GM23248 (cell line): ENCODE results near the gene CDK4. TPM values are rescaled to one million over a fixed set of nuclear protein-coding genes. Genes with fewer than 3 reads are reported as not detected.

ENCODE experiments used
- DNase-seq: peaks from one replicate; pipeline ENCODE4 v3.0.0-alpha.2; 2015
- H2AFZ ChIP-seq: fragments of 200-600 bp; sonication (generic); 2 replicates; pipeline ENCODE4 v1.6.1; 2016; ENCODE audit warnings: antibody characterized with exemption
- H3F3A ChIP-seq: fragments of 200-600 bp; sonication (generic); 2 replicates; pipeline ENCODE4 v1.6.1; 2016; ENCODE audit warnings: mild to moderate bottlenecking, antibody characterized with exemption, mixed run types; ENCODE audit not compliant: insufficient read depth
- H3K27ac ChIP-seq: fragments of 200-600 bp; sonication (generic); 2 replicates; pipeline ENCODE4 v1.5.1; 2016; ENCODE audit warnings: mild to moderate bottlenecking
- H3K27me3 ChIP-seq: fragments of 200-600 bp; sonication (generic); replicated peaks from 2 replicates; pipeline ENCODE4 v1.6.1; 2016; ENCODE audit warnings: mild to moderate bottlenecking; ENCODE audit not compliant: insufficient read depth
- H3K36me3 ChIP-seq: fragments of 200-600 bp; sonication (generic); 2 replicates; pipeline ENCODE4 v1.6.1; 2016; ENCODE audit warnings: low read depth, mild to moderate bottlenecking
- H3K4me1 ChIP-seq: fragments of 200-600 bp; sonication (generic); 2 replicates; pipeline ENCODE4 v1.6.1; 2016; ENCODE audit warnings: mild to moderate bottlenecking; ENCODE audit not compliant: insufficient read depth
- H3K4me2 ChIP-seq: fragments of 200-600 bp; sonication (generic); one replicate; pipeline ENCODE4 v1.6.1; 2016; ENCODE audit warnings: mild to moderate bottlenecking; ENCODE audit not compliant: unreplicated experiment
- H3K4me3 ChIP-seq: fragments of 200-600 bp; sonication (generic); 2 replicates; pipeline ENCODE4 v1.5.1; 2016; ENCODE audit warnings: mild to moderate bottlenecking
- H3K79me2 ChIP-seq: fragments of 200-600 bp; sonication (generic); 2 replicates; pipeline ENCODE4 v1.6.1; 2016; ENCODE audit warnings: mild to moderate bottlenecking; ENCODE audit not compliant: insufficient read depth
- H3K9ac ChIP-seq: fragments of 200-600 bp; sonication (generic); 2 replicates; pipeline ENCODE4 v1.6.1; 2016; ENCODE audit warnings: mild to moderate bottlenecking
- H3K9me2 ChIP-seq: fragments of 200-600 bp; sonication (generic); 2 replicates; pipeline ENCODE4 v1.6.1; 2016; ENCODE audit warnings: mixed run types, mild to moderate bottlenecking, moderate library complexity; ENCODE audit not compliant: insufficient read depth
- H3K9me3 ChIP-seq: fragments of 200-600 bp; sonication (generic); one replicate; pipeline ENCODE4 v1.6.1; 2017; ENCODE audit warnings: low read depth
- H4K20me1 ChIP-seq: fragments of 200-600 bp; sonication (generic); 2 replicates; pipeline ENCODE4 v1.6.0; 2016; ENCODE audit not compliant: insufficient read depth
- EZH2 ChIP-seq: fragments of 200-600 bp; sonication (generic); IDR thresholded peaks from 2 replicates; pipeline ENCODE4 v1.6.1; 2018; ENCODE audit warnings: antibody characterized with exemption, mild to moderate bottlenecking; ENCODE audit not compliant: insufficient read depth, poor library complexity, severe bottlenecking
- EZH2phosphoT487 ChIP-seq: fragments of 200-600 bp; sonication (generic); IDR thresholded peaks from 2 replicates; pipeline ENCODE4 v1.6.1; 2018; ENCODE audit warnings: antibody characterized with exemption, moderate library complexity, mild to moderate bottlenecking, low read depth; ENCODE audit not compliant: insufficient read depth
- WGBS, 2 experiments: methylation state at CpG; one replicate each; pipeline ENCODE4 v1.1.6; 2015 to 2017; ENCODE audit warnings: low lambda C conversion rate in 2 of 2, low coverage in 1 of 2; ENCODE audit errors: missing lambda C conversion rate in 2 of 2; 5-methylcytosine and 5-hydroxymethylcytosine counted together
- in situ Hi-C: fragments of 300-500 bp; cut with MboI; formaldehyde crosslinking; loops from 2 replicates; pipeline ENCODE4 v1.15.0; 2020
- polyA plus RNA-seq: library from polyadenylated mRNA; unstranded; fragments of >200 nt; fragmentation: Nextera tagmentation; extraction: Ambion mirVana; gene quantifications from 2 replicates; pipeline ENCODE4 v1.2.1, GENCODE V29; 2016
- total RNA-seq: library from RNA; depleted of rRNA; stranded (reverse); fragments of >200 nt; shearing (Covaris generic); gene quantifications from 2 replicates; pipeline ENCODE4 v1.2.3, GENCODE V29; 2014

The CDK4 gene
- total and polyA plus RNA-seq, 2 experiments from 2014 or later: 123 to 152 TPM

DNA sequence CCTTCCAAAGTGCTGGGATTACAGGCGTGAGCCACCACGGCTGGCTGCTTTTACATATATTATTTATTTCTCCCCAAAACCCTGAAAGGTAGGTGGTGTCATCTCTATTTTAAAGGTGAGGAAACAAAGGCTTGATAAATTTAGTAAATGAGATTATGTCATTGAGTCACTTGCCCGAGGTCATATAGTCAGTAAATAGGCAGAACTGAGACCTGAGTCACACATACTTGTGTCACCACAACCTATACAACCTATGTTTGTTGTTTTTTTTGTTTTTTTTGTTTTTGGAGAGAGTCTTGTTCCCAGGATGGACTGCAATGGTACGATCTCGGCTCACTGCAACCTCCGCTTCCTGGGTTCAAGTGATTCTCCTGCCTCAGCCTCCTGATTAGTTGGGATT, 43.2 kb upstream of the CDK4 start:
- peaks cover 21% of the 10 kb centered on the region for H3K79me2 ChIP-seq
- no peaks in the 10 kb centered on the region for H4K20me1 ChIP-seq
- in situ Hi-C loops: no loop called here
- H2AFZ ChIP-seq: no peak overlapping the region
- H3K4me1 ChIP-seq: peaks cover 23% of the 10 kb centered on the region
- H3F3A ChIP-seq: peaks cover 68% of the 10 kb centered on the region
- H3K27ac ChIP-seq: peak overlapping the region; percentile 54
- no peaks in the 10 kb centered on the region for H3K9me2 ChIP-seq
- TF ChIP-seq EZH2 (no peak), EZH2phosphoT487 (no peak)
- 0 out of 2 replicates have a peak overlapping the region, but pooled peaks have one; percentile 23 for H3K9ac ChIP-seq
- DNase-seq: peak; percentile 73
- no peaks in the 10 kb centered on the region for H3K27me3 ChIP-seq
- no peak overlapping the region for H3K4me3 ChIP-seq
- no peaks in the 10 kb centered on the region for H3K9me3 ChIP-seq
- peaks cover 65% of the 10 kb centered on the region for H3K36me3 ChIP-seq
- peak overlapping the region; percentile 15 for H3K4me2 ChIP-seq
- whole genome bisulfite sequencing, 2 experiments: 85 to 87% methylated on average over 6 of the region's 6 CpGs

- Histone ChIP-seq H3F3A (peaks cover 56% of the 10 kb centered on the region), H4K20me1 (no peaks in the 10 kb centered on the region), H3K79me2 (peaks cover 32% of the 10 kb centered on the region), H3K27me3 (no peaks in the 10 kb centered on the region), H3K27ac (peak overlapping the region; percentile 88), H3K4me2 (peak overlapping the region; percentile 61), H3K36me3 (peaks cover 50% of the 10 kb centered on the region), H3K4me1 (peaks cover 23% of the 10 kb centered on the region), H3K9me3 (no peaks in the 10 kb centered on the region), H2AFZ (no peak overlapping the region), H3K9me2 (no peaks in the 10 kb centered on the region), H3K9ac (peak overlapping the region; percentile 63), H3K4me3 (peak overlapping the region; percentile 40)
- TF ChIP-seq EZH2phosphoT487 (no peak), EZH2 (no peak)
- in situ Hi-C loops: no loop called here
- DNase-seq: peak; percentile 91
- WGBS, 2 experiments: 0% methylated on average over 1 of the region's 1 CpG
These were observed 41.8 kb upstream of the CDK4 start for GRCh38 chr12:57793920-57794319.

DNA sequence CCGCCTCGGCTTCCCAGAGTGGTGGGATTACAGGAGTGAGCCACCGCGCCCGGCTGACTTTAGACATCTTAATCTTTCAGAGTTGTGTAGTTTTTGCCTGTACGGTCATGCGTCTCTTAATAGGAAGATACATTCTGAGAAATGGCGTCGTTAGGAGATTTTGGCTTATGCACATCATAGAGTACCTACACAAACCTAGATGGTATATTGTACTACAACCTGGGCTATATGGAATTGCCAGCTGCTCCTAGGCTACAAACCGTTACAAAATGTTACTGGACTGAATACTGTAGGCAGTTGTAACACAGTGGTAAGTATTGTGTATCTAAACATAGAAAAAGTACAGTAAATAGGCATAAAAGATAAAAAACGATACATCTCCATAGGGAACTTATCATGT, 31.8 kb upstream of the CDK4 start:
- Histone ChIP-seq H3K36me3 (peaks cover 25% of the 10 kb centered on the region), H3K4me1 (peaks cover 3% of the 10 kb centered on the region; the same call in 1 of the 2 replicates), H3K27ac (no peak overlapping the region), H3K9me2 (no peaks in the 10 kb centered on the region), H2AFZ (no peak overlapping the region), H3K4me2 (peak overlapping the region; percentile 93), H3K27me3 (no peaks in the 10 kb centered on the region), H3K4me3 (peak overlapping the region; percentile 98; the same call in 1 of the 2 replicates), H3K9ac (no peak overlapping the region; the same call in 1 of the 2 replicates), H4K20me1 (no peaks in the 10 kb centered on the region), H3K9me3 (no peaks in the 10 kb centered on the region), H3K79me2 (peaks cover 54% of the 10 kb centered on the region), H3F3A (peaks cover 17% of the 10 kb centered on the region)
- in situ Hi-C loops: no loop called here
- WGBS, 2 experiments: 94% methylated on average over 11 of the region's 11 CpGs
- TF ChIP-seq EZH2 (no peak), EZH2phosphoT487 (no peak)
- no peak for DNase-seq

GRCh38 chr12:57783466-57783801, 31.3 kb upstream of the CDK4 start:
- H3K9ac ChIP-seq: peak overlapping the region; percentile 94
- no peak overlapping the region for H2AFZ ChIP-seq
- peak overlapping the region; percentile 93 for H3K4me2 ChIP-seq
- H3K4me3 ChIP-seq: peak overlapping the region; percentile 98
- DNase-seq: no peak
- TF ChIP-seq EZH2 (no peak), EZH2phosphoT487 (no peak)
- in situ Hi-C loops: no loop called here
- WGBS, 2 experiments: 71 to 72% methylated on average over 12 of the region's 12 CpGs
- H4K20me1 ChIP-seq: no peaks in the 10 kb centered on the region
- H3K27me3 ChIP-seq: no peaks in the 10 kb centered on the region
- H3K9me3 ChIP-seq: no peaks in the 10 kb centered on the region
- peaks cover 50% of the 10 kb centered on the region for H3K79me2 ChIP-seq
- H3K4me1 ChIP-seq: peaks cover 3% of the 10 kb centered on the region; the same call in 1 of the 2 replicates
- H3F3A ChIP-seq: peaks cover 17% of the 10 kb centered on the region
- H3K27ac ChIP-seq: no peak overlapping the region
- H3K36me3 ChIP-seq: peaks cover 25% of the 10 kb centered on the region
- H3K9me2 ChIP-seq: no peaks in the 10 kb centered on the region
